Retinal pigment epithelial cell (primary cell): ENCODE measurements around the gene PRPF6.

Source experiments
- DNase-seq: peaks from one replicate; pipeline ENCODE4 v3.0.0-alpha.2; 2010; ENCODE audit warnings: low read depth
- H3K4me3 ChIP-seq: 2 replicates; pipeline ENCODE4 v1.5.1; 2011; ENCODE audit warnings: mild to moderate bottlenecking, low read length, control low read depth, moderate library complexity
- CTCF ChIP-seq: conservative IDR thresholded peaks from 2 replicates; pipeline ENCODE4 v1.5.1; 2011; ENCODE audit warnings: low read depth, low read length, control low read depth, inconsistent platforms

The PRPF6 gene

DNA sequence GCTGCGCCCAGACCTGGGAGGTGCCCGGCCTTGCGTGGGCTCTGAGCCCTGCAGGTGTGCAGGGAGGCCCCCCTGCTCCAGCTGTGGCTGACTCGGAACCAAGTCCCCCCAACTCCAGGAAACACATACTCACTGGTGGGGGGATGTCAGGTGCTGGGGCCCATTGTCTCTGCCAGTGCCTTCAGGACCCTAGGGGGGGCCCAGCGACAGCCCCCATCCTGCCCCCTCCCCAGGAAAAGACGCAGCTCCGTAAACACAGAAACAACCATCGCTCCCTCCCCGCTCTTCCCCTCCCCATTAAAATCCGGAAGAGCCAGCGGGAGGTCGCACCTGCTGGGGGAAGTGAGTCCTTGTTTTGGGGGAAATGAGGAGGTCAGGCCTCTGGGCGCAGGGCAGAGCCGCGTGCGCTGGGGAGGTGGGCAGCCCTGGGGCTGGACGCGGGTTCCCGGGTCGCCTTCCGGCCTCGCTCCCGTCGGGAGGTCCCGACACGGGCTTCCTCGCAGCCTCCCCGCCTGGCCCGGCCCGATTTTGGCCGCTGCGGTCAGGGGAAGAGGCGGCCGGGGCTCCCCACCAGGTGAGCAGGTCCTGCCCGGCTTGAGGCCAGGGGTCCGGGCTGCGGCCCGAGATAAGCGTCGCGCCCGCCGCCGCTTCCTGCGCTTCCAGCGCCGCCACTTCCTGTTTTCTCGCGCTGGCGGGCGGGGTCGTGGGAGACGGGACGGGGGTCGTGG lies 61.3 kb downstream of the PRPF6 start:
- DNase-seq: no peak
- TF ChIP-seq CTCF: no peak
- peak overlapping the region; percentile 30 for H3K4me3 ChIP-seq

GRCh38 chr20:64043768-64044167 lies 62.8 kb downstream of the PRPF6 start:
- DNase-seq: no peak
- no peak for TF ChIP-seq CTCF
- H3K4me3 ChIP-seq: no peak overlapping the region

DNA sequence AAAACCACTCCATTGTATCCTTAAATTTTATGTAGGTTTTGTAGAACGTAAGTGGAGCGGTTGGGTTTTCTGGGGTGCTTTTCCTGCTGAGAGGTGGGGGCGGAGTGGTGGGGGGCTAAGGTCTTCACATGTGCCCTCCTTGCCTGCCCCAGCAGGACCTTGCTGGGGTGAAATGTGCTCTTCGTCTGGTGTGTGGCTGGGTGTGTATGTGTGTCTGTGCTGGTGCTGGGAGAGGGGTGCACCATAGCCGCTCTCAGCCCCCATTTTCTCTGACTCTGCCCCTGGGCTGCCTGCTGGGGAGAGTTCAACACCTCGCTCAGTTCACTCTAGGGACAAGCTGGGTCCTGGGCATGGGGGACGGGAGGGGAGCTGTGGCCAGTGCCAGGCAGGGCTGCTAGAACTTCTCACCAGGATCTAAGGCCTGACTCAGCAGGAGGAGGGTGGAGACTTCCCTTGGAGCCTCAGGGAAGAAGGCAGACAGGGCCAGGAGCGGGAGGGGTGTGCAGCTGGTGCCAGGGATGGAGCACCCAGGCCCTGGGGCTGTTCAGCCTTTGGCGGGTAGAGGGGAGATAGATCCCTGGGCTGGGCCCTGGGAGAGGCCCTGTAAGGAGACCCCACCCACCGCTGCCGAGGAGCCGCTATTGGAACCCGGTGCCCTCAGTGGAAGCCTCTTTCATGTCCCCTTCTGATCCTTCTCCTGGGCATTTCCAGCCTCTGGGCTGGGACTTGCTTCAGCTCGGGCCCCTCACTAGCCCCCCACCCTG lies 63.7 kb downstream of the PRPF6 start:
- no peak for DNase-seq
- TF ChIP-seq CTCF: no peak
- no peak overlapping the region for H3K4me3 ChIP-seq

- DNase-seq: no peak
- H3K4me3 ChIP-seq: no peak overlapping the region
- TF ChIP-seq CTCF: no peak
Observed at GRCh38 chr20:64045346-64046011, 64.5 kb downstream of the PRPF6 start.

GRCh38 chr20:64047046-64047389 lies 66.1 kb downstream of the PRPF6 start:
- no peak for DNase-seq

DNA sequence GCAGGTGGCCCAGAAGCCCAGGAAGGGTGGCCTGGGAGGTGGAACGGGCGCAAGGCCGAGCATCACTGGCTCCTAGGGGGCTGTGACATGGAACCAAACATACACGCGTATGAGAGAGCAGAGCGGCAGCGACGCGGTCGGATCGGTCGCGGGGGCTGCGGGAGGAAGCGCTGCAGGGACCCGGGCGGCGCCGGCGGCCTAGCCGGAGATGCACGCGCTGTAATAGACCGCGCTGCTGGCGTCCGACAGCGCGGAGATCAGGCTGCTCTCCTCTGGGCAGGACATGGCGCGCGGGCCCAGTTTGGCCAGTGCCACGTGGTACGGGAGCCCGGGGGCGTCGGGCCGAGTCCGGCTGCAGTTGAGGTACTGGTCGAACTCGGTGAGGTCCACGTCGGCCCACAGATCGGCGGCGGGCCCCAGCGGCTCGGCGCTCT lies 67.1 kb downstream of the PRPF6 start:
- DNase-seq: no peak
- no peak overlapping the region for H3K4me3 ChIP-seq
- no peak for TF ChIP-seq CTCF

More at GRCh38 chr20:64047046-64047389, 66.1 kb downstream of the PRPF6 start:
- no peak overlapping the region for H3K4me3 ChIP-seq
- no peak for TF ChIP-seq CTCF
